K562 (cell line): ENCODE results near the gene USP48. TPM values are rescaled to one million over a fixed set of nuclear protein-coding genes. Genes with fewer than 3 reads are reported as not detected.

Source experiments
- ARID1B ChIP-seq: fragments of 450-650 bp; IDR thresholded peaks from 2 replicates; pipeline ENCODE4 v1.6.1; 2016; ENCODE audit warnings: antibody characterized with exemption, mild to moderate bottlenecking, inconsistent platforms
- BCOR ChIP-seq: fragments of 450-650 bp; IDR thresholded peaks from 2 replicates; pipeline ENCODE4 v1.6.1; 2016
- GATA2 ChIP-seq: sonication (generic); formaldehyde crosslinking; IDR thresholded peaks from 2 replicates; pipeline ENCODE4 v1.4.0; 2020; ENCODE audit warnings: mild to moderate bottlenecking, missing genetic modification reagents
- HDAC3 ChIP-seq: fragments of 450-650 bp; IDR thresholded peaks from 2 replicates; pipeline ENCODE4 v1.6.1; 2018; ENCODE audit warnings: borderline replicate concordance, mild to moderate bottlenecking, moderate library complexity; ENCODE audit not compliant: partially characterized antibody
- HIVEP1 ChIP-seq: fragments of 250-450 bp; sonication (Bioruptor Pico); IDR thresholded peaks from 2 replicates; pipeline ENCODE4 v1.4.0; 2020; ENCODE audit warnings: mild to moderate bottlenecking
- KAT8 ChIP-seq: fragments of 450-650 bp; IDR thresholded peaks from 2 replicates; pipeline ENCODE4 v1.6.1; 2016; ENCODE audit warnings: low read depth, mild to moderate bottlenecking
- KLF6 ChIP-seq: fragments of 250-450 bp; sonication (Bioruptor Pico); IDR thresholded peaks from 2 replicates; pipeline ENCODE4 v1.4.0; 2020; ENCODE audit warnings: mild to moderate bottlenecking, moderate library complexity, borderline replicate concordance
- LCOR ChIP-seq: sonication (generic); formaldehyde crosslinking; IDR thresholded peaks from 2 replicates; pipeline ENCODE4 v1.8.0; 2022; ENCODE audit warnings: mild to moderate bottlenecking, missing genetic modification reagents
- MAFK ChIP-seq: IDR thresholded peaks from 2 replicates; pipeline ENCODE4 v1.6.1; 2011; ENCODE audit warnings: low read length, improper control_type of control experiment
- POU5F1 ChIP-seq: fragments of 150-350 bp; IDR thresholded peaks from 2 replicates; pipeline ENCODE4 v1.6.1; 2014; ENCODE audit warnings: borderline replicate concordance, low read length, low read depth, mild to moderate bottlenecking; ENCODE audit not compliant: partially characterized antibody
- PYGO2 ChIP-seq: fragments of 450-650 bp; IDR thresholded peaks from 2 replicates; pipeline ENCODE4 v1.6.1; 2016; ENCODE audit warnings: mild to moderate bottlenecking, missing genetic modification characterization, moderate library complexity, missing compliant biosample characterization
- ZNF764 ChIP-seq: fragments of 250-450 bp; sonication (Bioruptor Pico); IDR thresholded peaks from 2 replicates; pipeline ENCODE4 v1.4.0; 2020; ENCODE audit warnings: low read depth, mild to moderate bottlenecking, moderate library complexity
- polyA plus RNA-seq, 8 experiments: library from polyadenylated mRNA; depleted of rRNA in 4 of 8; stranded (reverse) in 5 of 8; unstranded in 3 of 8; fragments of >200 nt; fragmentation: Nextera tagmentation in 2 of 8; fragmentation: Illumina TruSeq in 1 of 8; extraction: Ambion mirVana in 2 of 8; extraction: Trizol in 1 of 8; gene quantifications; 2 replicates each; pipeline versions ENCODE4 v1.2.1 to v1.2.3, GENCODE V29; 2011 to 2014; ENCODE audit warnings: inconsistent platforms in 1 of 8, missing spikeins in 1 of 8
- total RNA-seq, 7 experiments: library from RNA; depleted of rRNA in 6 of 7; stranded (reverse); fragments of >200 nt in 6 of 7; fragmentation: Illumina TruSeq in 2 of 7; extraction: Trizol in 2 of 7; gene quantifications; 2 replicates each; pipeline versions ENCODE4 v1.2.1 to v1.2.3, GENCODE V29; 2011 to 2021; ENCODE audit warnings: low replicate concordance in 1 of 7
- TF ChIP-seq, protein P1 (sequence below): fragments of 200-600 bp; sonication (generic); IDR thresholded peaks from one replicate; pipeline ENCODE4 v1.6.1; 2012; ENCODE audit warnings: mild to moderate bottlenecking, low read depth, low read length, inconsistent platforms
- TF ChIP-seq, protein P2 (sequence below): sonication (generic); formaldehyde crosslinking; IDR thresholded peaks from 2 replicates; pipeline ENCODE4 v1.8.1; 2023; ENCODE audit warnings: mild to moderate bottlenecking, missing genetic modification reagents
- TF ChIP-seq, protein P3 (sequence below), 2 experiments: fragments of 450-650 bp; conservative IDR thresholded peaks; 2 replicates each; pipeline ENCODE4 v1.6.1; 2017; ENCODE audit warnings: mild to moderate bottlenecking in 2 of 2, moderate library complexity in 2 of 2

The USP48 gene
- total and polyA plus RNA-seq, 9 of the 15 experiments (the other 6 are each of a cell fraction or from before 2014, with no cell fraction given), result 23.3 to 123 (median 106) TPM

DNA sequence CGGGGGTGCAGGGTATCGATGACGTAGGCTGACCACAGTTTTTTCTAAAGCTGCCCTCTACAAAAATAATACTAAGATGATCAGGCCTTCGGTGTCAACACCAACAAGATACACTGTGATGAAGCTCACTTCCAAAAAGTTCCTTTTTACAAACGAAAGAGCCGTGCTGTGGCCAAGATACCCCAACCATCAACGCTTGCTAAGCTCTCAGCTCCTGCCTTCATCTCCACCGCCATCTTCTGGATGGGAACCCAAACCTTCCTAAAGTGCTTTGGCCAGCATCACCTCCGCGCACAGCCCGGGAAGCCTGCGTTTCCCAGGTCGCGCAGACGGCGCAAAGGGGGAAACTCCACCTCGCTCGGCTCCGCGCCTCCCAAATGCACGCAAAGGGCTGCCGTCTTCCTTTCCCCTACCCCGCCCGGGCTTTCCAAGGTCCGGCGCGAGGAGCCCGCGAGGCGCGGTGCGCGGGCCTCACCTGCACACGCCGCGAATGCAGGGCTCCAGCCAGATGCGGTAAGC, 541 bp downstream of the USP48 start (continued):
- TF ChIP-seq, protein P1, sequence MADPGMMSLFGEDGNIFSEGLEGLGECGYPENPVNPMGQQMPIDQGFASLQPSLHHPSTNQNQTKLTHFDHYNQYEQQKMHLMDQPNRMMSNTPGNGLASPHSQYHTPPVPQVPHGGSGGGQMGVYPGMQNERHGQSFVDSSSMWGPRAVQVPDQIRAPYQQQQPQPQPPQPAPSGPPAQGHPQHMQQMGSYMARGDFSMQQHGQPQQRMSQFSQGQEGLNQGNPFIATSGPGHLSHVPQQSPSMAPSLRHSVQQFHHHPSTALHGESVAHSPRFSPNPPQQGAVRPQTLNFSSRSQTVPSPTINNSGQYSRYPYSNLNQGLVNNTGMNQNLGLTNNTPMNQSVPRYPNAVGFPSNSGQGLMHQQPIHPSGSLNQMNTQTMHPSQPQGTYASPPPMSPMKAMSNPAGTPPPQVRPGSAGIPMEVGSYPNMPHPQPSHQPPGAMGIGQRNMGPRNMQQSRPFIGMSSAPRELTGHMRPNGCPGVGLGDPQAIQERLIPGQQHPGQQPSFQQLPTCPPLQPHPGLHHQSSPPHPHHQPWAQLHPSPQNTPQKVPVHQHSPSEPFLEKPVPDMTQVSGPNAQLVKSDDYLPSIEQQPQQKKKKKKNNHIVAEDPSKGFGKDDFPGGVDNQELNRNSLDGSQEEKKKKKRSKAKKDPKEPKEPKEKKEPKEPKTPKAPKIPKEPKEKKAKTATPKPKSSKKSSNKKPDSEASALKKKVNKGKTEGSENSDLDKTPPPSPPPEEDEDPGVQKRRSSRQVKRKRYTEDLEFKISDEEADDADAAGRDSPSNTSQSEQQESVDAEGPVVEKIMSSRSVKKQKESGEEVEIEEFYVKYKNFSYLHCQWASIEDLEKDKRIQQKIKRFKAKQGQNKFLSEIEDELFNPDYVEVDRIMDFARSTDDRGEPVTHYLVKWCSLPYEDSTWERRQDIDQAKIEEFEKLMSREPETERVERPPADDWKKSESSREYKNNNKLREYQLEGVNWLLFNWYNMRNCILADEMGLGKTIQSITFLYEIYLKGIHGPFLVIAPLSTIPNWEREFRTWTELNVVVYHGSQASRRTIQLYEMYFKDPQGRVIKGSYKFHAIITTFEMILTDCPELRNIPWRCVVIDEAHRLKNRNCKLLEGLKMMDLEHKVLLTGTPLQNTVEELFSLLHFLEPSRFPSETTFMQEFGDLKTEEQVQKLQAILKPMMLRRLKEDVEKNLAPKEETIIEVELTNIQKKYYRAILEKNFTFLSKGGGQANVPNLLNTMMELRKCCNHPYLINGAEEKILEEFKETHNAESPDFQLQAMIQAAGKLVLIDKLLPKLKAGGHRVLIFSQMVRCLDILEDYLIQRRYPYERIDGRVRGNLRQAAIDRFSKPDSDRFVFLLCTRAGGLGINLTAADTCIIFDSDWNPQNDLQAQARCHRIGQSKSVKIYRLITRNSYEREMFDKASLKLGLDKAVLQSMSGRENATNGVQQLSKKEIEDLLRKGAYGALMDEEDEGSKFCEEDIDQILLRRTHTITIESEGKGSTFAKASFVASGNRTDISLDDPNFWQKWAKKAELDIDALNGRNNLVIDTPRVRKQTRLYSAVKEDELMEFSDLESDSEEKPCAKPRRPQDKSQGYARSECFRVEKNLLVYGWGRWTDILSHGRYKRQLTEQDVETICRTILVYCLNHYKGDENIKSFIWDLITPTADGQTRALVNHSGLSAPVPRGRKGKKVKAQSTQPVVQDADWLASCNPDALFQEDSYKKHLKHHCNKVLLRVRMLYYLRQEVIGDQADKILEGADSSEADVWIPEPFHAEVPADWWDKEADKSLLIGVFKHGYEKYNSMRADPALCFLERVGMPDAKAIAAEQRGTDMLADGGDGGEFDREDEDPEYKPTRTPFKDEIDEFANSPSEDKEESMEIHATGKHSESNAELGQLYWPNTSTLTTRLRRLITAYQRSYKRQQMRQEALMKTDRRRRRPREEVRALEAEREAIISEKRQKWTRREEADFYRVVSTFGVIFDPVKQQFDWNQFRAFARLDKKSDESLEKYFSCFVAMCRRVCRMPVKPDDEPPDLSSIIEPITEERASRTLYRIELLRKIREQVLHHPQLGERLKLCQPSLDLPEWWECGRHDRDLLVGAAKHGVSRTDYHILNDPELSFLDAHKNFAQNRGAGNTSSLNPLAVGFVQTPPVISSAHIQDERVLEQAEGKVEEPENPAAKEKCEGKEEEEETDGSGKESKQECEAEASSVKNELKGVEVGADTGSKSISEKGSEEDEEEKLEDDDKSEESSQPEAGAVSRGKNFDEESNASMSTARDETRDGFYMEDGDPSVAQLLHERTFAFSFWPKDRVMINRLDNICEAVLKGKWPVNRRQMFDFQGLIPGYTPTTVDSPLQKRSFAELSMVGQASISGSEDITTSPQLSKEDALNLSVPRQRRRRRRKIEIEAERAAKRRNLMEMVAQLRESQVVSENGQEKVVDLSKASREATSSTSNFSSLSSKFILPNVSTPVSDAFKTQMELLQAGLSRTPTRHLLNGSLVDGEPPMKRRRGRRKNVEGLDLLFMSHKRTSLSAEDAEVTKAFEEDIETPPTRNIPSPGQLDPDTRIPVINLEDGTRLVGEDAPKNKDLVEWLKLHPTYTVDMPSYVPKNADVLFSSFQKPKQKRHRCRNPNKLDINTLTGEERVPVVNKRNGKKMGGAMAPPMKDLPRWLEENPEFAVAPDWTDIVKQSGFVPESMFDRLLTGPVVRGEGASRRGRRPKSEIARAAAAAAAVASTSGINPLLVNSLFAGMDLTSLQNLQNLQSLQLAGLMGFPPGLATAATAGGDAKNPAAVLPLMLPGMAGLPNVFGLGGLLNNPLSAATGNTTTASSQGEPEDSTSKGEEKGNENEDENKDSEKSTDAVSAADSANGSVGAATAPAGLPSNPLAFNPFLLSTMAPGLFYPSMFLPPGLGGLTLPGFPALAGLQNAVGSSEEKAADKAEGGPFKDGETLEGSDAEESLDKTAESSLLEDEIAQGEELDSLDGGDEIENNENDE, result no peak
- TF ChIP-seq KLF6 (CRISPR knock-in tag) (no peak), LCOR (CRISPR knock-in tag) (peak; percentile 95), MAFK (no peak), BCOR (peak; percentile 53; the same call in 1 of the 2 replicates), HIVEP1 (no peak), ZNF764 (CRISPR knock-in tag) (no peak), POU5F1 (no peak), PYGO2 (tag) (no peak), GATA2 (no peak), ARID1B (peak; percentile 41; the same call in 1 of the 2 replicates), HDAC3 (no peak), KAT8 (no peak)
- TF ChIP-seq, protein P2, sequence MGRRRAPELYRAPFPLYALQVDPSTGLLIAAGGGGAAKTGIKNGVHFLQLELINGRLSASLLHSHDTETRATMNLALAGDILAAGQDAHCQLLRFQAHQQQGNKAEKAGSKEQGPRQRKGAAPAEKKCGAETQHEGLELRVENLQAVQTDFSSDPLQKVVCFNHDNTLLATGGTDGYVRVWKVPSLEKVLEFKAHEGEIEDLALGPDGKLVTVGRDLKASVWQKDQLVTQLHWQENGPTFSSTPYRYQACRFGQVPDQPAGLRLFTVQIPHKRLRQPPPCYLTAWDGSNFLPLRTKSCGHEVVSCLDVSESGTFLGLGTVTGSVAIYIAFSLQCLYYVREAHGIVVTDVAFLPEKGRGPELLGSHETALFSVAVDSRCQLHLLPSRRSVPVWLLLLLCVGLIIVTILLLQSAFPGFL (CRISPR knock-in tag), result no peak
- TF ChIP-seq, protein P3, sequence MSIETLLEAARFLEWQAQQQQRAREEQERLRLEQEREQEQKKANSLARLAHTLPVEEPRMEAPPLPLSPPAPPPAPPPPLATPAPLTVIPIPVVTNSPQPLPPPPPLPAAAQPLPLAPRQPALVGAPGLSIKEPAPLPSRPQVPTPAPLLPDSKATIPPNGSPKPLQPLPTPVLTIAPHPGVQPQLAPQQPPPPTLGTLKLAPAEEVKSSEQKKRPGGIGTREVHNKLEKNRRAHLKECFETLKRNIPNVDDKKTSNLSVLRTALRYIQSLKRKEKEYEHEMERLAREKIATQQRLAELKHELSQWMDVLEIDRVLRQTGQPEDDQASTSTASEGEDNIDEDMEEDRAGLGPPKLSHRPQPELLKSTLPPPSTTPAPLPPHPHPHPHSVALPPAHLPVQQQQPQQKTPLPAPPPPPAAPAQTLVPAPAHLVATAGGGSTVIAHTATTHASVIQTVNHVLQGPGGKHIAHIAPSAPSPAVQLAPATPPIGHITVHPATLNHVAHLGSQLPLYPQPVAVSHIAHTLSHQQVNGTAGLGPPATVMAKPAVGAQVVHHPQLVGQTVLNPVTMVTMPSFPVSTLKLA (conservative IDR thresholded peaks at IDR 0.05), result peak in 1 of 2 experiments; percentile 59; a peak in 1 of 4 replicates
